ENCODE results near the gene JMJD8.

The JMJD8 gene

GRCh38 chr16:685967-686366 lies 1.8 kb upstream of the JMJD8 start:
- TF ChIP-seq FOXP2 (optimal IDR thresholded peaks at IDR 0.05; ENCODE audit: borderline replicate concordance, extremely low read depth, extremely low read length, insufficient read depth): no peak
- no peak for TF ChIP-seq POLR2AphosphoS5 (IDR thresholded peaks at IDR 0.05; ENCODE audit: low read depth, low read length)
- TF ChIP-seq REST (IDR thresholded peaks at IDR 0.05; ENCODE audit: insufficient read depth in 1 of 2, low read depth in 2 of 2, low read length in 2 of 2): no peak
- no peak for TF ChIP-seq TAF1 (IDR thresholded peaks at IDR 0.05; ENCODE audit: borderline replicate concordance, insufficient read depth, low read length)
- no peak for TF ChIP-seq SIN3A (IDR thresholded peaks at IDR 0.05; ENCODE audit: borderline replicate concordance, insufficient read depth, low read length)

- no peak for TF ChIP-seq POLR2AphosphoS5 (IDR thresholded peaks at IDR 0.05; ENCODE audit: low read depth, low read length)
- no peak for TF ChIP-seq FOXP2 (optimal IDR thresholded peaks at IDR 0.05; ENCODE audit: borderline replicate concordance, extremely low read depth, extremely low read length, insufficient read depth)
- TF ChIP-seq SIN3A (IDR thresholded peaks at IDR 0.05; ENCODE audit: borderline replicate concordance, insufficient read depth, low read length): no peak
- TF ChIP-seq REST (IDR thresholded peaks at IDR 0.05; ENCODE audit: insufficient read depth in 1 of 2, low read depth in 2 of 2, low read length in 2 of 2): no peak
- no peak for TF ChIP-seq TAF1 (IDR thresholded peaks at IDR 0.05; ENCODE audit: borderline replicate concordance, insufficient read depth, low read length)
Measured at GRCh38 chr16:684961-685696, 995 bp upstream of the JMJD8 start.

GRCh38 chr16:683396-684070 lies 601 bp downstream of the JMJD8 start:
- no peak for TF ChIP-seq REST (IDR thresholded peaks at IDR 0.05; ENCODE audit: insufficient read depth in 1 of 2, low read depth in 2 of 2, low read length in 2 of 2)
- no peak for TF ChIP-seq SIN3A (IDR thresholded peaks at IDR 0.05; ENCODE audit: borderline replicate concordance, insufficient read depth, low read length)

GRCh38 chr16:682493-683395 lies 1.4 kb downstream of the JMJD8 start:
- TF ChIP-seq TAF1 (IDR thresholded peaks at IDR 0.05; ENCODE audit: borderline replicate concordance, insufficient read depth, low read length) (no peak), REST (IDR thresholded peaks at IDR 0.05; ENCODE audit: insufficient read depth in 1 of 2, low read depth in 2 of 2, low read length in 2 of 2) (no peak), SIN3A (IDR thresholded peaks at IDR 0.05; ENCODE audit: borderline replicate concordance, insufficient read depth, low read length) (no peak), POLR2AphosphoS5 (IDR thresholded peaks at IDR 0.05; ENCODE audit: low read depth, low read length) (no peak), FOXP2 (optimal IDR thresholded peaks at IDR 0.05; ENCODE audit: borderline replicate concordance, extremely low read depth, extremely low read length, insufficient read depth) (no peak)

Measured in PFSK-1 (cell line).